ENCODE measurements around the gene SH3BP4. TPM values are rescaled to one million over a fixed set of nuclear protein-coding genes. Genes with fewer than 3 reads are reported as not detected.

Gene SH3BP4
- polyA plus RNA-seq, 6 donors from 2014 or later: 0.85 to 2.6 (median 2.2) TPM

GRCh38 chr2:234950730-234951663, 820 bp upstream of the SH3BP4 start:
- ATAC-seq (ENCODE audit: low read depth in 2 of 2) (peak; percentile 50 to 56), DNase-seq (peak; percentile 3)
- Mint-ChIP-seq H3K36me3 (peaks cover 0 to 4% of the 10 kb centered on the region in 2 donors), H3K27ac (peak overlapping the region in 4 of 6 donors; percentile 20 to 79 (median 32)), H3K27me3 (peaks cover 38 to 59% (median 57%) of the 10 kb centered on the region in 3 donors), H3K4me1 (peaks cover 11 to 31% (median 26%) of the 10 kb centered on the region in 3 donors), H3K9me3 (peaks cover 0 to 1% (median 0%) of the 10 kb centered on the region in 7 donors), H3K4me3 (peak overlapping the region; percentile 80 to 94 (median 90))

GRCh38 chr2:234952270-234953115, 676 bp downstream of the SH3BP4 start:
- Mint-ChIP-seq H3K27me3 (peaks cover 28 to 50% (median 46%) of the 10 kb centered on the region in 3 donors), H3K9me3 (peaks cover 0 to 1% (median 0%) of the 10 kb centered on the region in 7 donors), H3K4me1 (peaks cover 11 to 31% (median 26%) of the 10 kb centered on the region in 3 donors), H3K27ac (peak overlapping the region in 3 of 6 donors; percentile 24 to 75 (median 52)), H3K4me3 (peak overlapping the region; percentile 80 to 93 (median 89)), H3K36me3 (peaks cover 0 to 1% of the 10 kb centered on the region in 2 donors)
- peak; percentile 14 for DNase-seq
- ATAC-seq (ENCODE audit: low read depth in 2 of 2): peak; percentile 10 to 13

GRCh38 chr2:234953116-234954031, 1.6 kb downstream of the SH3BP4 start:
- no peaks in the 10 kb centered on the region for H3K36me3 Mint-ChIP-seq
- H3K27ac Mint-ChIP-seq: peak overlapping the region in 1 of 6 donors; percentile 26
- peaks cover 24 to 43% (median 38%) of the 10 kb centered on the region in 3 donors for H3K27me3 Mint-ChIP-seq
- peak overlapping the region; percentile 80 to 93 (median 89) for H3K4me3 Mint-ChIP-seq
- DNase-seq: no peak
- H3K4me1 Mint-ChIP-seq: peaks cover 11 to 31% (median 26%) of the 10 kb centered on the region in 3 donors
- no peak for ATAC-seq (ENCODE audit: low read depth in 2 of 2)
- peaks cover 0 to 1% (median 0%) of the 10 kb centered on the region in 7 donors for H3K9me3 Mint-ChIP-seq

GRCh38 chr2:234954551-234954992, 2.8 kb downstream of the SH3BP4 start:
- H3K36me3 Mint-ChIP-seq: no peaks in the 10 kb centered on the region
- H3K9me3 Mint-ChIP-seq: peaks cover 0 to 1% (median 0%) of the 10 kb centered on the region in 7 donors
- H3K4me1 Mint-ChIP-seq: peaks cover 11 to 31% (median 26%) of the 10 kb centered on the region in 3 donors
- H3K27me3 Mint-ChIP-seq: peaks cover 18 to 35% (median 26%) of the 10 kb centered on the region in 3 donors
- ATAC-seq (ENCODE audit: low read depth in 2 of 2) (no peak), DNase-seq (no peak)
- peak overlapping the region in 4 of 8 donors; percentile 18 to 88 (median 61) for H3K4me3 Mint-ChIP-seq
- H3K27ac Mint-ChIP-seq: no peak overlapping the region

- ATAC-seq (ENCODE audit: low read depth in 2 of 2) (no peak), DNase-seq (no peak)
- Mint-ChIP-seq H3K4me1 (peaks cover 13 to 31% (median 25%) of the 10 kb centered on the region in 3 donors), H3K9me3 (peaks cover 0 to 1% (median 0%) of the 10 kb centered on the region in 7 donors), H3K27ac (no peak overlapping the region), H3K36me3 (no peaks in the 10 kb centered on the region), H3K4me3 (peak overlapping the region in 1 of 8 donors; percentile 88), H3K27me3 (peaks cover 12 to 30% (median 20%) of the 10 kb centered on the region in 3 donors)
Measured at GRCh38 chr2:234955091-234955591, 3.3 kb downstream of the SH3BP4 start.

- DNase-seq (no peak), ATAC-seq (ENCODE audit: low read depth in 2 of 2) (no peak)
- Mint-ChIP-seq H3K27ac (no peak overlapping the region), H3K4me1 (peaks cover 11 to 28% (median 16%) of the 10 kb centered on the region in 3 donors), H3K4me3 (peak overlapping the region in 1 of 8 donors; percentile 88), H3K36me3 (no peaks in the 10 kb centered on the region), H3K9me3 (no peaks in the 10 kb centered on the region), H3K27me3 (peaks cover 5 to 21% (median 11%) of the 10 kb centered on the region in 3 donors)
Measured at GRCh38 chr2:234955971-234956509, 4.2 kb downstream of the SH3BP4 start.

- no peak overlapping the region for H3K4me3 Mint-ChIP-seq
Measured at GRCh38 chr2:234957834-234958135, 6.0 kb downstream of the SH3BP4 start.

GRCh38 chr2:234958311-234958710, 6.5 kb downstream of the SH3BP4 start:
- Mint-ChIP-seq H3K36me3 (no peaks in the 10 kb centered on the region), H3K27me3 (peaks cover 1 to 13% (median 2%) of the 10 kb centered on the region in 3 donors), H3K27ac (no peak overlapping the region), H3K4me3 (peak overlapping the region in 1 of 8 donors; percentile 60), H3K4me1 (peaks cover 7 to 17% (median 7%) of the 10 kb centered on the region in 3 donors), H3K9me3 (no peaks in the 10 kb centered on the region)
- no peak for DNase-seq
- no peak for ATAC-seq (ENCODE audit: low read depth in 2 of 2)

More at GRCh38 chr2:234957834-234958135, 6.0 kb downstream of the SH3BP4 start:
- DNase-seq: no peak
- peaks cover 7 to 23% (median 11%) of the 10 kb centered on the region in 3 donors for H3K4me1 Mint-ChIP-seq
- peak overlapping the region in 1 of 6 donors; percentile 58 for H3K27ac Mint-ChIP-seq
- ATAC-seq (ENCODE audit: low read depth in 2 of 2): no peak
- H3K27me3 Mint-ChIP-seq: peaks cover 5 to 18% (median 7%) of the 10 kb centered on the region in 3 donors
- no peaks in the 10 kb centered on the region for H3K9me3 Mint-ChIP-seq
- H3K36me3 Mint-ChIP-seq: no peaks in the 10 kb centered on the region

- Mint-ChIP-seq H3K4me1 (peaks cover 2 to 13% (median 7%) of the 10 kb centered on the region in 3 donors), H3K27ac (no peak overlapping the region), H3K27me3 (peaks cover 0 to 12% (median 0%) of the 10 kb centered on the region in 3 donors), H3K9me3 (no peaks in the 10 kb centered on the region), H3K36me3 (no peaks in the 10 kb centered on the region), H3K4me3 (no peak overlapping the region)
- DNase-seq (no peak), ATAC-seq (ENCODE audit: low read depth in 2 of 2) (no peak)
Measured at GRCh38 chr2:234958746-234959395, 7.1 kb downstream of the SH3BP4 start.

GRCh38 chr2:234960175-234961088, 8.6 kb downstream of the SH3BP4 start:
- H3K9me3 Mint-ChIP-seq: no peaks in the 10 kb centered on the region
- H3K27ac Mint-ChIP-seq: no peak overlapping the region
- no peak for ATAC-seq (ENCODE audit: low read depth in 2 of 2)
- H3K4me3 Mint-ChIP-seq: no peak overlapping the region
- H3K4me1 Mint-ChIP-seq: peaks cover 0 to 7% (median 5%) of the 10 kb centered on the region in 3 donors
- DNase-seq: no peak
- peaks cover 0 to 12% (median 4%) of the 10 kb centered on the region in 3 donors for H3K27me3 Mint-ChIP-seq
- H3K36me3 Mint-ChIP-seq: no peaks in the 10 kb centered on the region

- H3K4me1 Mint-ChIP-seq: peaks cover 0 to 7% (median 5%) of the 10 kb centered on the region in 3 donors
- no peaks in the 10 kb centered on the region for H3K9me3 Mint-ChIP-seq
- peaks cover 0 to 8% (median 4%) of the 10 kb centered on the region in 3 donors for H3K27me3 Mint-ChIP-seq
- no peak overlapping the region for H3K4me3 Mint-ChIP-seq
- H3K36me3 Mint-ChIP-seq: no peaks in the 10 kb centered on the region
- DNase-seq (no peak), ATAC-seq (ENCODE audit: low read depth in 2 of 2) (no peak)
- H3K27ac Mint-ChIP-seq: no peak overlapping the region
Measured at GRCh38 chr2:234961784-234962183, 10.0 kb downstream of the SH3BP4 start.

Measured in naive B cell (primary cell).